ENCODE measurements around the gene CACNA1A.

Gene CACNA1A

DNA sequence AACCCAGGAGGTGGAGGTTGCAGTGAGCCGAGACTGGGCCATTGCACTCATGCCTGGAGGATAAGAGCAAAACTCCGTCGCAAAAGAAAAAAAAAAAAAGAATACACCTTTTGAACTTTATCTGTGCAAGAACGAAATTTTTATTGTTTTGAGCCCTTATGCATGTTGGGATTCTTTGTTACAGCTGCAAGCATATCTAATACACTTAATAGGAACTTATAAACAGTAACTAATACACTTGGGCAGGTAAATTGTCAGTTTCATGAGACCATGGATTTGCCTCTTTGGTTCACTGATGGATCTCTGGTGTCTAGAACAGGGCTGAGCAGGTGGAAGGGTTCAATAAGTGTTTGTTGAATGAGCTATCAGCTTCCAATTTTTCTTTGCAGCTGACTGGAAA lies 108.1 kb downstream of the CACNA1A start:
- DNase-seq (ENCODE audit: insufficient read length, low spot score) (no peak), FAIRE-seq (no peak)
- TF ChIP-seq, protein P1, sequence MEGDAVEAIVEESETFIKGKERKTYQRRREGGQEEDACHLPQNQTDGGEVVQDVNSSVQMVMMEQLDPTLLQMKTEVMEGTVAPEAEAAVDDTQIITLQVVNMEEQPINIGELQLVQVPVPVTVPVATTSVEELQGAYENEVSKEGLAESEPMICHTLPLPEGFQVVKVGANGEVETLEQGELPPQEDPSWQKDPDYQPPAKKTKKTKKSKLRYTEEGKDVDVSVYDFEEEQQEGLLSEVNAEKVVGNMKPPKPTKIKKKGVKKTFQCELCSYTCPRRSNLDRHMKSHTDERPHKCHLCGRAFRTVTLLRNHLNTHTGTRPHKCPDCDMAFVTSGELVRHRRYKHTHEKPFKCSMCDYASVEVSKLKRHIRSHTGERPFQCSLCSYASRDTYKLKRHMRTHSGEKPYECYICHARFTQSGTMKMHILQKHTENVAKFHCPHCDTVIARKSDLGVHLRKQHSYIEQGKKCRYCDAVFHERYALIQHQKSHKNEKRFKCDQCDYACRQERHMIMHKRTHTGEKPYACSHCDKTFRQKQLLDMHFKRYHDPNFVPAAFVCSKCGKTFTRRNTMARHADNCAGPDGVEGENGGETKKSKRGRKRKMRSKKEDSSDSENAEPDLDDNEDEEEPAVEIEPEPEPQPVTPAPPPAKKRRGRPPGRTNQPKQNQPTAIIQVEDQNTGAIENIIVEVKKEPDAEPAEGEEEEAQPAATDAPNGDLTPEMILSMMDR (IDR thresholded peaks at IDR 0.05; ENCODE audit: insufficient read depth, missing control alignments) = no peak

DNA sequence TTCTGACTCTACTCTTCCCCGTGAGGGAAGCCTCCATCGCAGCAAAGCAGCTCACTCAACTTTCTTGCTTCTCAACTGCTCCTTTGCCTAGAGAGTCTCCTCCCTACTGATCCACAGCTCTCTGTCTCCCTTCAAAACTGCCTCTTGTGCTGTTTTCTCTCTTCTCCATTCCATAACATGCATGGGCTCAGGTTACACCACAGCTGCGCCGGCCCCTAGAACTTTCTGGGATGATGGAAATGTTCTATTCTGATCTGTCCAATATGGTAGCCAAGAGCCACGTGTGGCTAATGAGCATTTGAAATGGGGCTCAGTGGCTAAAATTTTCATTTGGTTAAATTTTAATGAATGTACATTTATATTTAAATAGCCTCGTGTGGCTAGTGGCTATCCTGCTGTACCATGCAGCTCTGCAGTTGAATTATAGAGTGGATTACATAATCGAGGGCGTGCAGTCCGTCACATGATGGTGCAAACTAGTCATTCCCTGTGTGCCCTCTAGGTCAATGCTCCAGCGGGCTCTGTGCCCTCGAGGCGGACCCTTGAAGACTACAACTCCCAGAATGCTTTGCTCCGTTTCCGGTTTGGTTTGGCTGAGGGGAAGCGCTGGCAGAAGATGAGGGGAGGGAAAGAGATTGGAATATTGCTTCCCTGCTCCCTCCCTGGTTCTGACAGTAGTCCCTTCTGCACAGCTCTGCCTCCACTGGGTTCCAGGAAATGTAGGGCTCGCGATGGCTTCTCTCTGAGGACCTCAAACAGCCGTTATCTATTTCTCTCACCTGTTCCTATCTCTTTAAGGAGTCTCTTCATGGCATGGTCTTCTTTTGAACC lies 109.8 kb downstream of the CACNA1A start:
- FAIRE-seq = no peak
- DNase-seq (ENCODE audit: insufficient read length, low spot score) = no peak
- TF ChIP-seq, protein P1 (IDR thresholded peaks at IDR 0.05; ENCODE audit: insufficient read depth, missing control alignments) = no peak

DNA sequence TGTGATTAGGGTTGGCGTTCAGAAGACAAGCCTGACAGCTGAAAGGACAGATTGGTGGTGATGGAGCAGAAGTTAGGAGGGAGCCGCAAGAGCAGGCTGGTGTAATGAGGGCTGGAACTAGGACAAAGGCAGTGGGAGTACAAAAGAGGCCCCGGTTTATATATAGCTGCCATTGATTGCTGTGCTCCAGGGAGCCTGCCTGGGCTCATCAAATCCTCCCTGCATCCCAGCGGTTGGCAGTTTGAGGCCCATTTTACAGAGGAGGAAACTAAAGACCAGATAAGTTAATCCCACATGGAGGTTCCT lies 123.7 kb downstream of the CACNA1A start:
- DNase-seq (ENCODE audit: insufficient read length, low spot score) (no peak), FAIRE-seq (no peak)
- TF ChIP-seq, protein P1 (IDR thresholded peaks at IDR 0.05; ENCODE audit: insufficient read depth, missing control alignments) = no peak

DNA sequence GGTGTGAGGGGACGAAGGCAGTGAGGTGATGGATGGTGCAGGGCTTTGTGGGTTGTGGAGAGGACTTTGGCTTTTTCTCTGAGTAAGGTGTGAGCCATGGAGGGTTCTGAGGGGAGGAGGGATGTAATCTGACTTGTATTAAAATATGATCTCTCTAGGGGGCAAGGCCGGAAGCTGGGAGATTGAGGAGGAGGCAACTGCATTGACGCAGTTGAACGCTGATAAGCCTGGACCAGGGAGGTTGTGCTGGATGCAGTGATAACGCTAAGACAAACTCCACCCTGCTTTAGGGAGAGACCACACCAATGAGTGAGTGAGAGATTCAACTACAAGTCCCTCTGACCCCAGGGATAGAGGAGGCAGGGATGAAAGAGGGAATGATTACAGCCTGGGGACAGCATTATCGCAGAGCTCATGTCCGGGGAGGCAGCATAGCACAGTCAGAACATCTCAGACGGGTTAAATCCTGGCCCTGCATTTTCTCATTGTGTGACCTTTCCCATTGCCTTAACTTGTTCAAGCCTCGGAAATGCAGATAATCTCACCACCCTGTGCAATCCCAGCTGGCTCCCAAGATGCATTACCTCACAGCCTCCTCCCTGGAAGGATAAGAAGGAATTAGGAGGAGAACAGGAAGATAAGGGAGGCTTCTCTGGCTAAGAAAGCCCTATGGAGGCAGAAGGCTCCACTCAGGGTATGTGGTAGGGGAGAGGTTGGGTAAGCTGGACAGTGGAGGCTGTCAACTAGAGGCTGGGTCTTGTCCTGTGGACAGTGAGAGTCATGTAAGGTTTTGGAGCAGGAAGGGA lies 124.2 kb downstream of the CACNA1A start:
- FAIRE-seq = no peak
- DNase-seq (ENCODE audit: insufficient read length, low spot score) = no peak
- TF ChIP-seq, protein P1 (IDR thresholded peaks at IDR 0.05; ENCODE audit: insufficient read depth, missing control alignments) = no peak

DNA sequence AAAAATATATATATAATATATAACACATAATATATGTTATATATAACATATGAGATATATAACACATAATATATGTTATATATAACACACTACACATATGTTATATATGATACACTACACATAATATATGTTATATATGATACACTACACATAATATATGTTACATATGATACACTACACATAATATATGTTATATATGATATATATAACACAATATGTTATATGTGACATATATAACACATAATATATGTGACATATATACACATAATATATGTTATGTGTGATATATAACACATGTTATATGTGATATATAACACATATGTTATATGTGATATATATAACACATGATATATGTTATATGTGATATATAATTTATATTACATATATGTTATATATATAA lies 129.7 kb downstream of the CACNA1A start:
- DNase-seq (ENCODE audit: insufficient read length, low spot score) (no peak), FAIRE-seq (no peak)
- TF ChIP-seq, protein P1 (IDR thresholded peaks at IDR 0.05; ENCODE audit: insufficient read depth, missing control alignments) = no peak

DNA sequence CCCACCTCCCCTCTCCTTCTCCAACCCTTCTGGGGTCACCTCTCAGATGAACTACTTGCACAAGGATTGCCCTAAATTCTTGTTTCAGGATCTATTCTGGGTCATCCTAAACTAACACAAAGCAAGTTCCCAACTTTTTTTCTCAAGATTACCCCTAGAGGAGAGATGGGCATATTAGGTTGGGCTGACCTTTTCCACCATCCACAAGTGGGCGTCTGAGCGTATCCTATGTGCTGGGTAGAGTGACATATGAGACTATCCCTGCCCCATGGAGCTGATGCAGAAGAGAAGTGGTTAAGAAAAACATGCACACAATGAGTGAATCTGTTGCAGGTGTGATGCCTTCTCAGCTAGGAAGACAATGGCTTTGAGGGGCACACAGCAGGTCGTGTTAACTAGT lies 132.7 kb downstream of the CACNA1A start:
- TF ChIP-seq, protein P1 (IDR thresholded peaks at IDR 0.05; ENCODE audit: insufficient read depth, missing control alignments) = no peak
- DNase-seq (ENCODE audit: insufficient read length, low spot score) = no peak
- no peak for FAIRE-seq

DNA sequence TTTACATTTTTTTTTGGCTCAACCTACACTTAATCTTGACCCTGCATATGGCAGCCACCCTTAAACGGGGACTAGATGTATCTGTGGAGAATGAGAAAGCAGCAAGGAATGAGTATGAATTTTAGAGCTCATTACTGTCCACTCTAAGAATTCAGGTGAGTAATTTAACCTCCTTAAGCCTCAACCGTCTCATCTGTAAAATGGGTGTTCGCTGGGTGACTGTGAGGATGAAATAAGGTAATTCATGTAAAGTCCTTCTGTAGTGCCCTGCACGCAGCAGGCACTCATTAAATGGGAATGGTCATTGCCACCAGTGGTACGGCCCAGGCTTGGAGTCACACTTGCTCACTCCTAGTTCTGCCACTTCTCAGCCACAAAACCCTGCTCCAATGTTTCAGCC lies 135.3 kb downstream of the CACNA1A start:
- FAIRE-seq = no peak
- TF ChIP-seq, protein P1 (IDR thresholded peaks at IDR 0.05; ENCODE audit: insufficient read depth, missing control alignments) = no peak
- DNase-seq (ENCODE audit: insufficient read length, low spot score) = no peak

Data from D721Med (cell line).